ENCODE results near the gene AKR1A1.

AKR1A1 gene

DNA sequence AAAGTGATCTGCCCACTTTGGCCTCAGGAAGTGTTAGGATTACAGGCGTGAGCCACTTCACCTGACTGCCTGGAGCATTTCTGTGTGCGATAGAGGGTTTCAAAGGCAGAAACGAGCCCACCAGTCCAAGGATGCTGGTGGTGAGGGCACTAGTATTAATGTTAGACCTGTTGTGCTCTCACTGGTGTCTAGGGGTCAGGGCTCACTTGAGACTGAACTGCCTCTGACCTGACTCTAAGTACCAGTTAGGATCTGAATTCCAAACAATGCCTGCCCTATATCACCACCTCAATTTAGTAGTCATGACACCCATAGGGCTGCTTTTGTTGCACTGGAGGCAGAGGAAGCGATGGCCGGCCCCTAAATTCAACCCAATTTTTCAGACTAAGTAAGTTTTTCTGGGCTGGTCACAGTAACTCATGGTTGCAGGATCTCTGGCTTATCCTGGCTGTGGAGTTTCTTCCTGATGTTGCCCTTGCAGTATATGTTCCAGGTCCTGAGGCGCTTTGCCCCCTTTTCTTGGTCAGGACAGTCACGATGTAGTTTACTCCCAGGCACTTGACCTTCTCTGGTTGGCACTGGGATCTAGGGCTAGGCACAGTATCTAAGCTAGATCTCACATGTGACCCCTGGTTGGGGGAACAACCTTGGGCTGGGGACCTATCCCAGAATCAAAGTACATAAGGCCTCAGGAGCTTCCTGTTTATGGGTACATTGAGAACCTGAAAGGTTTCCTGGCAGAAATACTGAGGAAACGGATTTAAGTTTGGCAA is 68.7 kb downstream of the AKR1A1 start:
- DNase-seq: no peak
